ENCODE measurements around the gene CCDC181.

CCDC181 gene

GRCh38 chr1:169395955-169396354, 31.3 kb downstream of the CCDC181 start:
- no peak overlapping the region for H3K4me3 ChIP-seq (ENCODE audit: low read depth, low read length)
- TF ChIP-seq, protein P1, sequence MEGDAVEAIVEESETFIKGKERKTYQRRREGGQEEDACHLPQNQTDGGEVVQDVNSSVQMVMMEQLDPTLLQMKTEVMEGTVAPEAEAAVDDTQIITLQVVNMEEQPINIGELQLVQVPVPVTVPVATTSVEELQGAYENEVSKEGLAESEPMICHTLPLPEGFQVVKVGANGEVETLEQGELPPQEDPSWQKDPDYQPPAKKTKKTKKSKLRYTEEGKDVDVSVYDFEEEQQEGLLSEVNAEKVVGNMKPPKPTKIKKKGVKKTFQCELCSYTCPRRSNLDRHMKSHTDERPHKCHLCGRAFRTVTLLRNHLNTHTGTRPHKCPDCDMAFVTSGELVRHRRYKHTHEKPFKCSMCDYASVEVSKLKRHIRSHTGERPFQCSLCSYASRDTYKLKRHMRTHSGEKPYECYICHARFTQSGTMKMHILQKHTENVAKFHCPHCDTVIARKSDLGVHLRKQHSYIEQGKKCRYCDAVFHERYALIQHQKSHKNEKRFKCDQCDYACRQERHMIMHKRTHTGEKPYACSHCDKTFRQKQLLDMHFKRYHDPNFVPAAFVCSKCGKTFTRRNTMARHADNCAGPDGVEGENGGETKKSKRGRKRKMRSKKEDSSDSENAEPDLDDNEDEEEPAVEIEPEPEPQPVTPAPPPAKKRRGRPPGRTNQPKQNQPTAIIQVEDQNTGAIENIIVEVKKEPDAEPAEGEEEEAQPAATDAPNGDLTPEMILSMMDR (IDR thresholded peaks at IDR 0.05; ENCODE audit: low read depth, low read length, missing control alignments), result no peak
- DNase-seq (ENCODE audit: low read depth), result no peak

DNA sequence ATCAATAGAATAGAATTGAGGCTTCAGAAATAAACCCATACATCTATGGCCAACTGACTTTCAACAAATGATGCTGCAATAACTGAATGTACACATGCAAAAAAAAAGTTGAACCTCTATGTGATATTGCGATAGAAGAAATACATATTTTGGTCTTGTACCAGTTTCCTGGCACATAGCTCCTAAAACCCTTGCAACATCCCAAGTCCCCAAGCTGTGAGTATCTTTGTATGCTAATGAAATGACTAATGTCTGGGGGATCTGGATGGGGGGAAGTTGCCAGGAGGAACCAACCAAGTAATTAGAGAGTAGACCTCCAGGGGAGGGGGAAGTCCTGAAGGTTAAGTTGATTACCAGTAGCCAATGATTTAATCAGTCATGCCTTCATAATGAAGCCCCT, 34.9 kb downstream of the CCDC181 start:
- DNase-seq (ENCODE audit: low read depth), result no peak

GRCh38 chr1:169390303-169390702, 37.0 kb downstream of the CCDC181 start:
- no peak overlapping the region for H3K4me3 ChIP-seq (ENCODE audit: low read depth, low read length)
- TF ChIP-seq, protein P1 (IDR thresholded peaks at IDR 0.05; ENCODE audit: low read depth, low read length, missing control alignments), result no peak
- no peak for DNase-seq (ENCODE audit: low read depth)

More for the DNA sequence above, 34.9 kb downstream of the CCDC181 start:
- no peak overlapping the region for H3K4me3 ChIP-seq (ENCODE audit: low read depth, low read length)
- TF ChIP-seq, protein P1 (IDR thresholded peaks at IDR 0.05; ENCODE audit: low read depth, low read length, missing control alignments), result no peak

DNA sequence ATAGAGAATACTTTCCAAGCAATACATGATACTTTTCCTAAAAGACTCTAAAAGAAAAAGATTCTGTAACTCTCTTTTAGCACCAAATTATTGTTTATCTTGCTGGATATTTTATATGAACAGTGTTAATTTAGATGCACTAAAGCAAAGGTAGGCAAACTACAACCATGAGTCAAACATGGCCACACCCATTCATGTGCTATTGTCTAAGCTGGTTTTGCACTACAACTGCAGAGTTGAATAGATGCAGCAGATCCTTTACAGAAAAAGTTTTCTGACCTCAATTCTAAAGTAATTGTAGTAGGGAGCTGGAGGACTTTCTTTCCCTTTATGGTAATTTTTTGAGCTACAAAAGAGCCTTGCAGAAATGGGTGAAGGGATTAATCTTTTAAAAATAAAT, 39.9 kb downstream of the CCDC181 start:
- TF ChIP-seq, protein P1 (IDR thresholded peaks at IDR 0.05; ENCODE audit: low read depth, low read length, missing control alignments), result no peak
- no peak overlapping the region for H3K4me3 ChIP-seq (ENCODE audit: low read depth, low read length)
- no peak for DNase-seq (ENCODE audit: low read depth)

DNA sequence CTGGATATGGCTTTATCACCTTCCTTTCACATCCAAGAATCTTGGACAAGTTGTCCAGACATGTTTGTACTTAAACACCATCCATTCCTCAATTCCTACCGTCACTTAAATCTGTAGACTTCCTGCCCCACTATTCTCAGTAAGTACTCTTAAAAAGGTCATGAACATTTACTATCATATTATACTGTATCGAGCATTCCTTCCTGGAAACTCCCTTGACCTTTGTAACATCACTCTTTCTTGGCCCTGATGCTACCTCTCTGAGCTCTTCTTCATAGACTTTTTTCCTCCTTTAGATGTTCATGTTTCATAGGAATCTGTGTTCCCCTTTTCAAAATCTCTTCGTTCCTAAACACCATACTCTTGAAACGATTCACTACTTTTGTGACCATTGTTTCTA, 43.8 kb downstream of the CCDC181 start:
- DNase-seq (ENCODE audit: low read depth), result no peak
- H3K4me3 ChIP-seq (ENCODE audit: low read depth, low read length), result no peak overlapping the region
- TF ChIP-seq, protein P1 (IDR thresholded peaks at IDR 0.05; ENCODE audit: low read depth, low read length, missing control alignments), result no peak

DNA sequence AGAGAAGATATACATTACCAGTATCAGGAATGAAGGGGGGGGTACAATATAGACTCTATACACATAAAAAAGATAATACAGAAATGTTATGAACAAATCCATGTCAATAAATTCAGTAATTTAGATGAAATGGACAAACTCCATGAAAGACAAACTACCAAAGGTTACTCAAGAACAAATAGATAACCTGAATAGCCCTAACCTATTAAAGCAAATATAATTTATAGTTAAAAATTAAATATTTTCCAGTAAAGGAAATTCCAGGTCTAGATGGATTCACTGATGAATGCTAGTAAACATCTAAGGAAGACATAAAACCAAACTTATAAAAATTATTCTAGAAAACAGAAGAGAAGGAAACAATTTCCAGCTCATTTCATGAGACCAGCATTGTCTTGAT, 46.1 kb downstream of the CCDC181 start:
- no peak overlapping the region for H3K4me3 ChIP-seq (ENCODE audit: low read depth, low read length)
- TF ChIP-seq, protein P1 (IDR thresholded peaks at IDR 0.05; ENCODE audit: low read depth, low read length, missing control alignments), result no peak

GRCh38 chr1:169371404-169371803, 55.9 kb downstream of the CCDC181 start:
- TF ChIP-seq, protein P1 (IDR thresholded peaks at IDR 0.05; ENCODE audit: low read depth, low read length, missing control alignments), result no peak
- no peak for DNase-seq (ENCODE audit: low read depth)
- H3K4me3 ChIP-seq (ENCODE audit: low read depth, low read length), result no peak overlapping the region

More for the DNA sequence above, 46.1 kb downstream of the CCDC181 start:
- DNase-seq (ENCODE audit: low read depth), result no peak

Data from GM12864 (cell line).